ENCODE results near the gene NR2F1.
A peak's percentile ranks its signal among the peaks of the same experiment; 100 is the strongest.

The NR2F1 gene

GRCh38 chr5:93574491-93575305 lies 8.3 kb upstream of the NR2F1 start:
- ATAC-seq (no peak), DNase-seq (ENCODE audit: low spot score in 2 of 2) (no peak)
- Mint-ChIP-seq H3K9me3 (no peaks in the 10 kb centered on the region), H3K4me3 (no peak overlapping the region), H3K4me1 (peaks cover 29% of the 10 kb centered on the region), H3K36me3 (peaks cover 11% of the 10 kb centered on the region), H3K27ac (no peak overlapping the region)

DNA sequence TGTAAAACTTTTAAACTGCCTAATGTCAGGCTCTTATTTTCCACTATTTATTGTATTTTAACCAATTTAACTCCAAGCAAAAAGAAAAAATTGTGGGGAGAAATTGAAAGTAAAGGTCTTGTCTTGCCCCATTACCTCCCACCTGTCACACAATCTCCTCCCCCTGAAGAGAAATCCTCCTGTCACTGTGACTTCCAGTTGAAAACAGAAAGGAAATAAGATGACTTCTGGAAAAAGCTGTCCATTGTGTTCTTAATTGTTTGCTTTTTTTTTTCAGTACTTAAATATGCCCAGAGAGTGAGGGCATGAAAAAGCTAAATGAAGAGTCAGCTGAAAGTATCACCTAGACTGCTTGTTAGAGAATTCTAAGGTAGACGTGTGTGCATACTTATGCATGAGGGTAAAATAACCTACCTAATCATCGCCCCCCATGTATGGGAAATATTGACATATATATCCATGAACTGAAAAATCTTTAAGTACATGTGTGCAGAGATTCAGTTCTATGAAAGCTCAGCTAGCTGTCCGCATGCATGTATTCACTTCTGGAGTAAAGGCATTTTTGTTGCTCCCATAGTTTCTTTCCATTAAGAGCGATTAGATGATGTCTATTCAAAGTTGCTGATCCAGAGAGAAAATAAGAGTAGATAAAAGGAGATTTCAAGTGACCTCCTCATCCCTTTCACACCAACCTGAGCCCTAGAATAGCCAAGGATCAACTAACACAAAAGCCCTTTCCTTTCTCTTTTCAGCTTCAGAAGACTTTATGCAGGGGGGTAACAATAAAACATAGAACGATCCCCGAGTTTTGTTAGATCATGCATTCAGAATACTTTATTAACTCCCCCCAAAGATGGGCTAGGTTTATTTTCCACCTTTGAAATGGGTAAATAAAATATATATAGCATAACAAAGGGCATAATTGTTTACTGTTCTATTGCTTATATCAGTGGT lies 7.3 kb upstream of the NR2F1 start:
- peaks cover 30% of the 10 kb centered on the region for H3K4me1 Mint-ChIP-seq
- H3K27ac Mint-ChIP-seq, result no peak overlapping the region
- DNase-seq (ENCODE audit: low spot score in 2 of 2), result no peak
- peaks cover 11% of the 10 kb centered on the region for H3K36me3 Mint-ChIP-seq
- H3K9me3 Mint-ChIP-seq, result no peaks in the 10 kb centered on the region
- no peak for ATAC-seq
- no peak overlapping the region for H3K4me3 Mint-ChIP-seq

GRCh38 chr5:93576994-93577853 lies 5.8 kb upstream of the NR2F1 start:
- no peaks in the 10 kb centered on the region for H3K9me3 Mint-ChIP-seq
- H3K4me1 Mint-ChIP-seq, result peaks cover 33% of the 10 kb centered on the region
- no peak overlapping the region for H3K27ac Mint-ChIP-seq
- peaks cover 11% of the 10 kb centered on the region for H3K36me3 Mint-ChIP-seq
- DNase-seq (ENCODE audit: low spot score in 2 of 2) (no peak), ATAC-seq (no peak)
- no peak overlapping the region for H3K4me3 Mint-ChIP-seq

DNA sequence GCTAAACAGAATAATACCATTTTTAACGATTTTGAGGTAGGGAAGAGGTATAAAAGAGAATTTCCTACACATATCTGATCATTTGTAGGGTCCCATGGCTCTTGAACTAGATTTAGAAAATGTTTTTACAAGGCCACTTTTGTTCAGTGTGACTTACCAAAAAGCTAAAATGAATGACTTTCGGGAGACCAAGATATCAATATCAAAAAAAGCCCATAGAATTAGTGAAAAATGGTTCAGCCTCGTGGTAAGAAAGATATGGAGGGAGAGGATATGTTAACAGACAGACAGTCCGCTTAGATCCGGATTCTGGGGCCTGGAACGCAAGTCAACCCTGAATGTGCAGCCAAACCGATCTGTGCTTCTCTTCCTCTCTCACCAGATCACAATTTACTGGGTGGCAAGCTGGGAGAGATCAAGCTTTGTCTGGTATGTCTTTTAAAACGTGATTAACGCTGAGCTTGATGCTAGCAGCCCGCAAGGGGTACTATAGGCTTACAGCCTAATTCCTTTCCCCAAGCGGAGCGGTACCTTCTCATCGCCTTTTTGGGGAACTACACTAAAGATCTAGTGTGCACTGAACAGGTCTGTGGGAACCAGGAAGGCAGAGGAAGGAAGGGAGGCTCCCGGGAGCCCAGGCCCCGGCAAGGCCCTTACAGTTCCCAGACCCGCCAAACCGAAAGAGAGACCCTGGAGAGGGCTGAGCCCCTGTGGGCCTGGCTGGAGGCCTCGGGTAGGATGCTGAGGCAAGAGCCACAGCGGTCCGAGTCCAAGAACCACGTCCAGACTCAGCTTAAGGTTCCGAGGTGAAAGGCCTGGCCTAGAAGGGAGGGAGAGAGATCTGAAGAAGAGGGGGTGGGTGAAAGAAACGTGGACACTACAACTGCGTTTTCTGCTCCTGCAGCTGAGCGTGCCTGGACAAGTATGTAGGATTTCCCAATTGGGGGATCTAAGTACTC lies 4.9 kb upstream of the NR2F1 start:
- DNase-seq (ENCODE audit: low spot score in 2 of 2), result no peak
- H3K27ac Mint-ChIP-seq, result no peak overlapping the region
- no peak overlapping the region for H3K4me3 Mint-ChIP-seq

DNA sequence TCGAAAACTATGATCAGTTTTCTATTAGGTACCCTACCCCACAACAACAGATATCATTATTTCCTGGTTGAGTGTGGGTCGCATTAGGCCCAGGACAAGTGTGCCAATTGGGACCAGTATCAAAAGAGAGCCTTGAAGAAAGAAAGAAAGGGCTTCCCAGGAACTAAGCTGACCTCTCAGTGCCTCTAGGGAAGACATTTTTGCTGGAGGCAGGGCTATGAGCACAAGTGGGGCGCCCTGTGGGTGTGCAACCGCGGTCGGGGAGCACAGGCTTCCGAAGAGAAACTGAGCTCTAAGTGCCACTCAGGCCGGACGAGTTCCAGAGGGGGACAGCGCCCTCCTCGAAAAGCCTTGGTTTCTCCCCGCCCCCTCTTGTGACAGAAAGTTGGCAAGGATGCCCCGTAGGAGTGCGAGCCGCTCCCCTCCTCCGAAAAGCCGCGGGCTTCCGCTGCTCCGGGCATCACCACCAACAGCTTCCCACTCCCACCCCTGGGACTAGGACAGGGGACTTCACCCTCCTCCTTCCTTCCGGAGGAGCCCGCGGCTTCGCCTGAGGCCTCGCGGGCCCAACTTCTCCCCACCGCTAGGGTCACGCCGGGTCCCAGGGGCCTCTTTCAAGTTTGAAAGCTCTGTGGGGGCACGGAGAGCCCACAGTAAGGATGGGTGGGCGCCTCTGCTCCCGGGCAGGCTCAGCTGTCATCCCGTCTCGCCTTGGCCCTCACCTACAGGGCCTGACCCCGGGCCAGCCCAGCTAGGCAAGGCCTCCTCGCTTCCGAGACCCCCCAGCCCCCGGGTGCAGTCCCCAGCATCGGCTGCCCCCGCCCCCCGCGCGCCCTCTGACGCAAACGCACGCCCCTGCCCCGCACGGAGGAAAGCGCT lies 4.0 kb upstream of the NR2F1 start:
- Mint-ChIP-seq H3K4me1 (peaks cover 17% of the 10 kb centered on the region), H3K27ac (no peak overlapping the region), H3K36me3 (no peaks in the 10 kb centered on the region), H3K9me3 (no peaks in the 10 kb centered on the region), H3K4me3 (no peak overlapping the region)
- no peak for ATAC-seq
- no peak for DNase-seq (ENCODE audit: low spot score in 2 of 2)

More for the DNA sequence above, 4.9 kb upstream of the NR2F1 start:
- H3K9me3 Mint-ChIP-seq, result no peaks in the 10 kb centered on the region
- H3K36me3 Mint-ChIP-seq, result peaks cover 6% of the 10 kb centered on the region
- no peak for ATAC-seq
- peaks cover 25% of the 10 kb centered on the region for H3K4me1 Mint-ChIP-seq

DNA sequence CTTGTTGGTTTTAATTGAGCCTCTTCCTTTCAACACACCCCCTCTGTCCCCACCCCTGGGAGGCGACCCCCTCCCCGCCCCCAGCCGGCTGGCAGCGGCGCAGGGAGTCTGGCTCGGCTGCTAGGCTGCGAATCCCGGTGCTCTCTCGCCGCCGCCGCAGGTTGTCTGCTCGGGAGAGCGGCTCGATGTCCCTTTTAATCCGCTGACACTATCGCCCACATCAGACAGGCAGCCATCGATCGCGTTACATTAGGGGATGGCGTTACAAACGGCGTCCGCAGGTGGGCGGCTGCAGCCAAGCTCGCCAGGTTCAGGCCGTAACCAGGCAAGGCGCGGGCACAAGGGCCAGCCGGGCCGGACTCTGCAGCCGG lies 3.3 kb upstream of the NR2F1 start:
- ATAC-seq (peak; percentile 1), DNase-seq (ENCODE audit: low spot score in 2 of 2) (no peak)
- no peaks in the 10 kb centered on the region for H3K36me3 Mint-ChIP-seq
- H3K4me1 Mint-ChIP-seq, result peaks cover 17% of the 10 kb centered on the region
- H3K27ac Mint-ChIP-seq, result no peak overlapping the region
- no peaks in the 10 kb centered on the region for H3K9me3 Mint-ChIP-seq
- no peak overlapping the region for H3K4me3 Mint-ChIP-seq

DNA sequence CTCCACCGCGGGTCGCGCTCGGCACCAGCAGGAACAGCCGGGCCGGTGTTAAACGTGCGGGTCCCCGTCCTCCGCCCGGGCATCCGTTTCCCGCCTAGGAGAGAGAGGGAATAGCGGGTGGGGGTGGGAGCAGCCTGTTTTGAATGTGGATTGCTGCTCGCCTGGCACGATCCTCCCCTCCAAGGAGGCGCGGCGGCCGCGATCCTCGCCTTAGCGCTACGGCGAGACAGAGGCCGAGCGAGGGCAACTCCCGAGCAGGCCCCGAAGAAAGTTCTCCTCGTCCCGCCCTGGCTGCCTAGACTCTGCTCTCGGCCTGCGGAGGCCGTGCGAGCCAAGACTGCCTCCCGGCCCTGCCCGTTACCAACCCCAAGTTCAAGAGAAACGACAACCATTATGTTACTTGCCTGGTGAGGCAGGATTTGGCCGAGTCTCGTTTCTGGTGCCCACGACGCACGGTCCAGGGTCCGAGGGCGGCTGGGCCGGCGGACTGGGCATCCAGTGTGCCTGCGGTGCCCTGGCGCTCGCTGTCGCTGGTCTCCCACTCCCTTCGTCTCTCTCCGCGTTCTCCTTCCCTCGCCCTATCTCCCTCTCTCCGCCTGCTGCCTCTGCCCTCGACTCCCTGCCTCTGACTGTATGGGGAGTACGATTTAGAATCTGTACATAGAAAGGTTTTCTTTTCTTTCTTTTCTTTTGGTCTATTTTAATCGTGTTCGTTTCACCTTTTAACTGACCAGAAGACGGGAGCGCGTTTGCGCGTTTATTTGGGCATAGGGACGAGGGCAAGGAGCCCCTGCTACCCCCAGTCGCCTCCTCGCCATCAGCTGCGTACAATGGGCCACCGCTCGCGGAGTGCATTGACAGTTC lies 2.7 kb upstream of the NR2F1 start:
- Mint-ChIP-seq H3K27ac (no peak overlapping the region), H3K4me3 (no peak overlapping the region), H3K9me3 (no peaks in the 10 kb centered on the region), H3K36me3 (no peaks in the 10 kb centered on the region), H3K4me1 (peaks cover 17% of the 10 kb centered on the region)
- ATAC-seq (peak; percentile 29), DNase-seq (ENCODE audit: low spot score in 2 of 2) (no peak)

- DNase-seq (ENCODE audit: low spot score in 2 of 2) (peak in 1 of 2 donors; percentile 64), ATAC-seq (peak; percentile 58)
- H3K9me3 Mint-ChIP-seq, result no peaks in the 10 kb centered on the region
- no peak within 1 kb of the TSS for H3K4me3 Mint-ChIP-seq
- H3K27ac Mint-ChIP-seq, result no peak within 1 kb of the TSS
- peaks cover 5% of the 10 kb centered on the region for H3K36me3 Mint-ChIP-seq
- peaks cover 24% of the 10 kb centered on the region for H3K4me1 Mint-ChIP-seq
Observed at GRCh38 chr5:93580927-93581445, 2.0 kb upstream of the NR2F1 start, which contains the start of gene NR2F1-AS1. TSS of gene NR2F1-AS1 (minus strand) at chr5:93581219.

- Mint-ChIP-seq H3K36me3 (peaks cover 7% of the 10 kb centered on the region), H3K4me1 (peaks cover 27% of the 10 kb centered on the region), H3K4me3 (no peak overlapping the region), H3K9me3 (no peaks in the 10 kb centered on the region), H3K27ac (no peak overlapping the region)
- DNase-seq (ENCODE audit: low spot score in 2 of 2) (no peak), ATAC-seq (no peak)
Observed at GRCh38 chr5:93582167-93582462, 907 bp upstream of the NR2F1 start.

DNA sequence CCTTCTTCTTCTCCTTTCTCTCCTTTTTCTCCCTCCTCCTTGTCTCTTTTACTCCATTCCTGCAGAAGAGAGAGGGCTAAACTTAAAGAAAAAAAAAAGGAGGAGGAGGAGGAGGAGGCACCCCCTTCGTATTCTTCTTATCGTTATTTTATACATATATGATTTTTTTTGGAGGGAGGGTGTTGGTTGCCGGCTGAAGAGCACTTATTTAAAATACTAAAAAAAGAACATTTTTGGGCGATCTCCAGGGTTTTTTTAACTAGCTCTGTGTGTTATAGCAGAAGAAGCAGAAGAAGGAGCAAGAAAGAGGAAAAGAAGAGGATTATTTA lies 381 bp downstream of the NR2F1 start:
- no peaks in the 10 kb centered on the region for H3K9me3 Mint-ChIP-seq
- H3K4me1 Mint-ChIP-seq, result peaks cover 33% of the 10 kb centered on the region
- no peak overlapping the region for H3K27ac Mint-ChIP-seq
- no peak overlapping the region for H3K4me3 Mint-ChIP-seq
- peaks cover 7% of the 10 kb centered on the region for H3K36me3 Mint-ChIP-seq
- ATAC-seq (no peak), DNase-seq (ENCODE audit: low spot score in 2 of 2) (no peak)

DNA sequence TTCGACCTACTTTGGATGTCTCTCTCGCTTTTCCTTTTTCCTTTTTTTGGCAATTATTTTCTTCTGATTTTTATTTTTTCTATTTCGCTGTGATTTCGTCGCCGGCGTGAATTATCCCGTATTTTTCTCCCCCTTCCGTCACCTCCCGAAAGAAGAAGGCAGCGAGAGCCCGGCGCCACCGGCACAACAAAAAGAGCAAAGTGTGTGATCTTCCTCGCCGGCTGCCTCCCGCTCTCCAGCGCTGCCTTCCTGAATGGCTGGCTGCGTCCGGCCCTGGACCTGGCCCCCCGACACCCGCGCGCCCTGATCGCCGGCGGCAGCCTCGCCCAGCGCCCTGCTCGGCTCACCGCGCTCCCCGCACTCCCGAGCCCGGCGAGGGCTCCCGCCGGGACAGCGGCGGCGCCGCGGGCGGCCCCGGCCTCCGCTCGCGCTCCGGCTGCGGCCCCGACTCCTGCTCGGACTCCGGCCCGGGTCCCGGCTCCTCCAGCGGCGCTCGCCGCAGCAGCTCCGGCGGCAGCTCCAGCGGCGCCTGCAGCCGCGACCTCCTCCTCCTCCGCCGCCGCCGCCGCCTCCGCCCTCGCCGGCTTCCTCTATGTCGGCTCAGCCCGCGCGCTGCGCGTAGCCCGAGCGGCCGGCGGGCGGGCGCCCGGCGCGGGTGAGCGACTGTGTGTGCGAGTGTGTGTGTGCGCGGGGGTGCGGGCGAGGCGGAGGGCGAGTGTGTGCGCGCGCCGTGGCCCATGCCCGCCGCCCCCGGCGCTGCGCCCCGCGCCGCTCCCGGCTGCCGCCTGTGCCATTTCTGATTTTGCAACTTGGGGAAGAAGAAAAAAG lies 960 bp downstream of the NR2F1 start:
- Mint-ChIP-seq H3K9me3 (no peaks in the 10 kb centered on the region), H3K4me1 (peaks cover 34% of the 10 kb centered on the region), H3K4me3 (no peak overlapping the region), H3K36me3 (peaks cover 7% of the 10 kb centered on the region), H3K27ac (no peak overlapping the region)
- DNase-seq (ENCODE audit: low spot score in 2 of 2) (peak in 1 of 2 donors; percentile 58), ATAC-seq (peak; percentile 49)

DNA sequence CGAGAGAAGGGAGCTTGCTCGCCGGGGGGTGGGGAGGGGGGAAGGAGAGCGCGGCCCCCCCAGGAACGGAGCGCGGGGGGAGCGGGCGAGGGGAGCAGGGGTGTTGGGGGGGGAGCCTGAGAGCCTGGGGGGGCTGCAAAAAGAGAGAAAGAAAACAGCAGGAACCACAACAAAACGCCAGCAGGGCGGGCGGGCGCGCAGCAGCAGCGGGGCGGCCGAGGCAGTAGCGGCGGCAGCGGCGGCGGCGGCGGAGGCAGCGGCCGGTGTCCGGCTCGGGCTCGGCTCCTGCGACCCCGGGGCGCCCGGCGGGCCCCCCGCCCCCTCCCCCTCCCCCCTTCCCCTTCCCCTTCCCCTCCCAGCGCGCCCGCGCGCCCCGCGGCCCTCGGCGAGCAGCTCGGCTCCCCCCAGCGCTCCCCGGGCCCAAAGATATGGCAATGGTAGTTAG lies 1.6 kb downstream of the NR2F1 start:
- Mint-ChIP-seq H3K27ac (no peak overlapping the region), H3K4me1 (peaks cover 34% of the 10 kb centered on the region), H3K36me3 (peaks cover 7% of the 10 kb centered on the region), H3K4me3 (no peak overlapping the region), H3K9me3 (no peaks in the 10 kb centered on the region)
- ATAC-seq (no peak), DNase-seq (ENCODE audit: low spot score in 2 of 2) (peak in 1 of 2 donors; percentile 49)
